ENCODE measurements around the gene SLC26A6. TPM values are rescaled to one million over a fixed set of nuclear protein-coding genes. Genes with fewer than 3 reads are reported as not detected.

The SLC26A6 gene
- total RNA-seq, 4 donors from 2014 or later: 6.1 to 17.3 (median 10.1) TPM

DNA sequence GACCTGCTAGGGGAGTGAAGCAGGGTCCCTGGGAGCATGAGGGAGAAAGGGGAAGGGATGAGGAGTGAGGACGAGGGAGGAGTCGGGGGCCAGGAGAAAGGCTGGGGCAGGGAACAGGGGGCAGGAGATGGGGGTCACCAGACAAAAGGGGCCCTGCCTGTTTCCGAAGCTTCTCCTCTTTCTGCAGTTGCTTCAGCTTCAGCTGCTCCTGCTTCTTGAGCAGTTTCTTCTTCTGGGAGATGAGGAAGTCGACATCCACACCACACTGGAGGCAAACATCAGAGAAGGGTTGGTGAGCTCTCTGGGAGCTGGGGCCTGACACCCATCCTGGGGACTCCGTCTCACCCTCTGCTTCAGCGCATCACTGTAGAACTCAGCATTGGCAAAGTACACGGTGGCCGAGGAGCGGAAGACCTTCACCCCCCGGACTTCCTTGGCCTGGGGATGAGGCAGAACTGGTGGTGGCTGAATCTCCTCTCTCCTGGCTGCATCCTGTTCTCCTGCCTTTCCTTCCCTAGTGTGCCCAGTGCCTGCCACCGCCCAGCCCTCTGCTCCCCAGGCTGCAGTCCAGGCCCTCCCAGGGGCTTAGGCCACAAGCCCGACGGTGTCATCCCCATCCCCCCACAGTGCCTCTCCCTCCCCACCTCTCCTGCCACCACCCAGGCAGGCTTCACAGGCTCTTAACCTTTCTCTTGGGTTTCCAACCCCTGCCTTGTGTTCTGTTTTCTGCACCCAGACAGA lies 6.8 kb downstream of the SLC26A6 start:
- H3K9me3 ChIP-seq: no peaks in the 10 kb centered on the region
- peaks cover 0 to 58% of the 10 kb centered on the region in 2 donors for H3K36me3 ChIP-seq
- no peak overlapping the region for H3K27ac ChIP-seq
- DNase-seq: no peak
- intact Hi-C loops (cut with DNase I; ENCODE audit: low total_unique reads): no loop called here
- no peaks in the 10 kb centered on the region for H3K27me3 ChIP-seq
- no peak overlapping the region for H3K4me3 ChIP-seq
- in situ Hi-C loops (cut with MboI; ENCODE audit: low sequenced_read_pairs in 4 of 4): no loop called here
- ATAC-seq: no peak
- no peak for TF ChIP-seq POLR2A (IDR thresholded peaks at IDR 0.05)
- no peak for TF ChIP-seq CTCF (IDR thresholded peaks at IDR 0.05 in 4 of 5, conservative IDR thresholded peaks at IDR 0.05 in 1 of 5)
- H3K4me1 ChIP-seq: no peaks in the 10 kb centered on the region

DNA sequence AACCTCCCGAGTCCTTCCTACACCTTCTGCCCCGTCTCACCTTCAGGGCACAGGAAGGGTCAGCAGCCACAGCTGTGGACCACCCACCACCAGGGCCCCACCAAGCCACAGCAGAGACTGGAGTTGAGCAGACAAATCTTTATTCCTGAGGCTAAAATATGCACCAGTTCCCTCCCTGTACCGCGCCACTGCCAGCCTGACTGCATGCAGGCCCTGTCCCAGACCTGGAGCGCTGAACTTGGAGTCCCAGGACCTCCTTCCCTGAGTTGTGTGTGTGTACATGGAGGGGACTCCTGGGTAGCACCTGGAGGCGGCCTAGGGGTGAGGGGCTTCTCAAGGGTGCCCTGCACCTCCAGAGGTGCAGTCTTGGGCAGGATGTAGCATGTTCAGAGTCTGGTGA lies 9.7 kb downstream of the SLC26A6 start:
- TF ChIP-seq POLR2A (IDR thresholded peaks at IDR 0.05) (no peak), CTCF (IDR thresholded peaks at IDR 0.05 in 4 of 5, conservative IDR thresholded peaks at IDR 0.05 in 1 of 5) (no peak)
- Histone ChIP-seq H3K4me3 (no peak overlapping the region), H3K4me1 (no peaks in the 10 kb centered on the region), H3K27ac (no peak overlapping the region), H3K27me3 (no peaks in the 10 kb centered on the region), H3K36me3 (peaks cover 0 to 35% of the 10 kb centered on the region in 2 donors), H3K9me3 (no peaks in the 10 kb centered on the region)
- in situ Hi-C loops (cut with MboI; ENCODE audit: low sequenced_read_pairs in 4 of 4) (no loop called here), intact Hi-C loops (cut with DNase I; ENCODE audit: low total_unique reads) (no loop called here)
- DNase-seq (no peak), ATAC-seq (no peak)

- ATAC-seq (no peak), DNase-seq (no peak)
- no peak for TF ChIP-seq CTCF (IDR thresholded peaks at IDR 0.05 in 4 of 5, conservative IDR thresholded peaks at IDR 0.05 in 1 of 5)
- no peak for TF ChIP-seq POLR2A (IDR thresholded peaks at IDR 0.05)
- no peak overlapping the region for H3K27ac ChIP-seq
- H3K4me1 ChIP-seq: no peaks in the 10 kb centered on the region
- H3K27me3 ChIP-seq: no peaks in the 10 kb centered on the region
- no peak overlapping the region for H3K4me3 ChIP-seq
- peaks cover 0 to 27% of the 10 kb centered on the region in 2 donors for H3K36me3 ChIP-seq
- in situ Hi-C loops (cut with MboI; ENCODE audit: low sequenced_read_pairs in 4 of 4) (no loop called here), intact Hi-C loops (cut with DNase I; ENCODE audit: low total_unique reads) (no loop called here)
- no peaks in the 10 kb centered on the region for H3K9me3 ChIP-seq
Observed at GRCh38 chr3:48624767-48625166, 10.5 kb downstream of the SLC26A6 start.

GRCh38 chr3:48623851-48624547 lies 11.3 kb downstream of the SLC26A6 start:
- Histone ChIP-seq H3K27ac (no peak overlapping the region), H3K4me3 (no peak overlapping the region), H3K4me1 (no peaks in the 10 kb centered on the region), H3K9me3 (no peaks in the 10 kb centered on the region), H3K36me3 (peaks cover 0 to 23% of the 10 kb centered on the region in 2 donors), H3K27me3 (no peaks in the 10 kb centered on the region)
- ATAC-seq (no peak), DNase-seq (no peak)
- in situ Hi-C loops (cut with MboI; ENCODE audit: low sequenced_read_pairs in 4 of 4) (no loop called here), intact Hi-C loops (cut with DNase I; ENCODE audit: low total_unique reads) (no loop called here)
- TF ChIP-seq POLR2A (IDR thresholded peaks at IDR 0.05) (no peak), CTCF (IDR thresholded peaks at IDR 0.05 in 4 of 5, conservative IDR thresholded peaks at IDR 0.05 in 1 of 5) (no peak)
